Measurements from ENCODE around the gene MKS1.

Gene MKS1

GRCh38 chr17:58239987-58240386, 20.9 kb upstream of the MKS1 start:
- Histone ChIP-seq H3K4me3 (ENCODE audit: low read length) (no peak overlapping the region), H3K36me3 (ENCODE audit: insufficient read depth, low read length) (no peaks in the 10 kb centered on the region), H3K9me3 (replicated peaks; ENCODE audit: low read length) (no peaks in the 10 kb centered on the region), H3K9ac (ENCODE audit: low read depth, low read length) (no peak overlapping the region), H3K4me1 (ENCODE audit: control insufficient read depth, insufficient read depth, low read length) (no peaks in the 10 kb centered on the region), H3K4me2 (ENCODE audit: low read length) (no peak overlapping the region), H3K27me3 (ENCODE audit: control insufficient read depth, insufficient read depth, low read length) (peaks cover 88% of the 10 kb centered on the region)

GRCh38 chr17:58238147-58238634, 19.1 kb upstream of the MKS1 start, which contains the start of gene LPO:
LPO (plus strand) TSS chr17:58238584; CDS start chr17:58242980, 4,396 bp downstream.
- Histone ChIP-seq H3K9ac (ENCODE audit: low read depth, low read length) (no peak within 1 kb of the TSS), H3K4me2 (ENCODE audit: low read length) (no peak within 1 kb of the TSS), H3K36me3 (ENCODE audit: insufficient read depth, low read length) (no peaks in the 10 kb centered on the region), H3K27me3 (ENCODE audit: control insufficient read depth, insufficient read depth, low read length) (peaks cover 80% of the 10 kb centered on the region), H3K9me3 (replicated peaks; ENCODE audit: low read length) (no peaks in the 10 kb centered on the region), H3K4me3 (ENCODE audit: low read length) (no peak within 1 kb of the TSS), H3K4me1 (ENCODE audit: control insufficient read depth, insufficient read depth, low read length) (no peaks in the 10 kb centered on the region)

GRCh38 chr17:58236394-58236793, 17.3 kb upstream of the MKS1 start:
- Histone ChIP-seq H3K4me1 (ENCODE audit: control insufficient read depth, insufficient read depth, low read length) (peaks cover 5% of the 10 kb centered on the region), H3K27me3 (ENCODE audit: control insufficient read depth, insufficient read depth, low read length) (peaks cover 68% of the 10 kb centered on the region), H3K9me3 (replicated peaks; ENCODE audit: low read length) (no peaks in the 10 kb centered on the region), H3K36me3 (ENCODE audit: insufficient read depth, low read length) (no peaks in the 10 kb centered on the region), H3K4me2 (ENCODE audit: low read length) (no peak overlapping the region), H3K4me3 (ENCODE audit: low read length) (no peak overlapping the region), H3K9ac (ENCODE audit: low read depth, low read length) (no peak overlapping the region)

GRCh38 chr17:58235821-58236220, 16.8 kb upstream of the MKS1 start:
- Histone ChIP-seq H3K4me3 (ENCODE audit: low read length) (no peak overlapping the region), H3K9me3 (replicated peaks; ENCODE audit: low read length) (no peaks in the 10 kb centered on the region), H3K9ac (ENCODE audit: low read depth, low read length) (no peak overlapping the region), H3K4me1 (ENCODE audit: control insufficient read depth, insufficient read depth, low read length) (peaks cover 5% of the 10 kb centered on the region), H3K4me2 (ENCODE audit: low read length) (no peak overlapping the region), H3K36me3 (ENCODE audit: insufficient read depth, low read length) (no peaks in the 10 kb centered on the region), H3K27me3 (ENCODE audit: control insufficient read depth, insufficient read depth, low read length) (peaks cover 63% of the 10 kb centered on the region)

GRCh38 chr17:58234512-58234911, 15.5 kb upstream of the MKS1 start:
- peaks cover 54% of the 10 kb centered on the region for H3K27me3 ChIP-seq (ENCODE audit: control insufficient read depth, insufficient read depth, low read length)
- no peak overlapping the region for H3K4me3 ChIP-seq (ENCODE audit: low read length)
- H3K9ac ChIP-seq (ENCODE audit: low read depth, low read length): no peak overlapping the region

GRCh38 chr17:58233543-58233942, 14.5 kb upstream of the MKS1 start:
- Histone ChIP-seq H3K36me3 (ENCODE audit: insufficient read depth, low read length) (no peaks in the 10 kb centered on the region), H3K4me1 (ENCODE audit: control insufficient read depth, insufficient read depth, low read length) (peaks cover 5% of the 10 kb centered on the region), H3K4me2 (ENCODE audit: low read length) (no peak overlapping the region), H3K9me3 (replicated peaks; ENCODE audit: low read length) (no peaks in the 10 kb centered on the region), H3K9ac (ENCODE audit: low read depth, low read length) (no peak overlapping the region), H3K4me3 (ENCODE audit: low read length) (no peak overlapping the region), H3K27me3 (ENCODE audit: control insufficient read depth, insufficient read depth, low read length) (peaks cover 52% of the 10 kb centered on the region)

More at GRCh38 chr17:58234512-58234911, 15.5 kb upstream of the MKS1 start:
- H3K36me3 ChIP-seq (ENCODE audit: insufficient read depth, low read length): no peaks in the 10 kb centered on the region
- no peak overlapping the region for H3K4me2 ChIP-seq (ENCODE audit: low read length)
- no peaks in the 10 kb centered on the region for H3K9me3 ChIP-seq (replicated peaks; ENCODE audit: low read length)
- H3K4me1 ChIP-seq (ENCODE audit: control insufficient read depth, insufficient read depth, low read length): peaks cover 5% of the 10 kb centered on the region

GRCh38 chr17:58232707-58233156, 13.7 kb upstream of the MKS1 start:
- no peaks in the 10 kb centered on the region for H3K9me3 ChIP-seq (replicated peaks; ENCODE audit: low read length)
- peaks cover 5% of the 10 kb centered on the region for H3K4me1 ChIP-seq (ENCODE audit: control insufficient read depth, insufficient read depth, low read length)
- H3K9ac ChIP-seq (ENCODE audit: low read depth, low read length): no peak overlapping the region
- H3K36me3 ChIP-seq (ENCODE audit: insufficient read depth, low read length): no peaks in the 10 kb centered on the region
- peaks cover 55% of the 10 kb centered on the region for H3K27me3 ChIP-seq (ENCODE audit: control insufficient read depth, insufficient read depth, low read length)
- H3K4me3 ChIP-seq (ENCODE audit: low read length): no peak overlapping the region
- H3K4me2 ChIP-seq (ENCODE audit: low read length): peak overlapping the region; percentile 15

- Histone ChIP-seq H3K4me2 (ENCODE audit: low read length) (no peak overlapping the region), H3K27me3 (ENCODE audit: control insufficient read depth, insufficient read depth, low read length) (peaks cover 48% of the 10 kb centered on the region), H3K36me3 (ENCODE audit: insufficient read depth, low read length) (no peaks in the 10 kb centered on the region), H3K4me1 (ENCODE audit: control insufficient read depth, insufficient read depth, low read length) (peaks cover 5% of the 10 kb centered on the region), H3K4me3 (ENCODE audit: low read length) (no peak overlapping the region), H3K9me3 (replicated peaks; ENCODE audit: low read length) (no peaks in the 10 kb centered on the region), H3K9ac (ENCODE audit: low read depth, low read length) (no peak overlapping the region)
These were observed 12.6 kb upstream of the MKS1 start for GRCh38 chr17:58231641-58232040.

- Histone ChIP-seq H3K9ac (ENCODE audit: low read depth, low read length) (no peak overlapping the region), H3K27me3 (ENCODE audit: control insufficient read depth, insufficient read depth, low read length) (peaks cover 31% of the 10 kb centered on the region), H3K4me1 (ENCODE audit: control insufficient read depth, insufficient read depth, low read length) (peaks cover 5% of the 10 kb centered on the region), H3K9me3 (replicated peaks; ENCODE audit: low read length) (no peaks in the 10 kb centered on the region), H3K4me2 (ENCODE audit: low read length) (no peak overlapping the region), H3K36me3 (ENCODE audit: insufficient read depth, low read length) (no peaks in the 10 kb centered on the region), H3K4me3 (ENCODE audit: low read length) (no peak overlapping the region)
These were observed 10.8 kb upstream of the MKS1 start for GRCh38 chr17:58229881-58230280.

GRCh38 chr17:58229384-58229783, 10.3 kb upstream of the MKS1 start:
- Histone ChIP-seq H3K36me3 (ENCODE audit: insufficient read depth, low read length) (no peaks in the 10 kb centered on the region), H3K9me3 (replicated peaks; ENCODE audit: low read length) (no peaks in the 10 kb centered on the region), H3K4me2 (ENCODE audit: low read length) (no peak overlapping the region), H3K9ac (ENCODE audit: low read depth, low read length) (no peak overlapping the region), H3K27me3 (ENCODE audit: control insufficient read depth, insufficient read depth, low read length) (peaks cover 26% of the 10 kb centered on the region), H3K4me1 (ENCODE audit: control insufficient read depth, insufficient read depth, low read length) (peaks cover 9% of the 10 kb centered on the region), H3K4me3 (ENCODE audit: low read length) (no peak overlapping the region)

GRCh38 chr17:58228679-58229078, 9.6 kb upstream of the MKS1 start:
- peaks cover 23% of the 10 kb centered on the region for H3K27me3 ChIP-seq (ENCODE audit: control insufficient read depth, insufficient read depth, low read length)
- no peaks in the 10 kb centered on the region for H3K9me3 ChIP-seq (replicated peaks; ENCODE audit: low read length)
- H3K4me3 ChIP-seq (ENCODE audit: low read length): no peak overlapping the region
- no peak overlapping the region for H3K4me2 ChIP-seq (ENCODE audit: low read length)
- no peaks in the 10 kb centered on the region for H3K36me3 ChIP-seq (ENCODE audit: insufficient read depth, low read length)
- H3K9ac ChIP-seq (ENCODE audit: low read depth, low read length): no peak overlapping the region
- peaks cover 16% of the 10 kb centered on the region for H3K4me1 ChIP-seq (ENCODE audit: control insufficient read depth, insufficient read depth, low read length)

GRCh38 chr17:58227733-58228132, 8.7 kb upstream of the MKS1 start:
- no peak overlapping the region for H3K4me2 ChIP-seq (ENCODE audit: low read length)
- H3K9me3 ChIP-seq (replicated peaks; ENCODE audit: low read length): no peaks in the 10 kb centered on the region
- no peaks in the 10 kb centered on the region for H3K36me3 ChIP-seq (ENCODE audit: insufficient read depth, low read length)
- no peak overlapping the region for H3K9ac ChIP-seq (ENCODE audit: low read depth, low read length)
- no peak overlapping the region for H3K4me3 ChIP-seq (ENCODE audit: low read length)
- H3K27me3 ChIP-seq (ENCODE audit: control insufficient read depth, insufficient read depth, low read length): peaks cover 23% of the 10 kb centered on the region
- peaks cover 17% of the 10 kb centered on the region for H3K4me1 ChIP-seq (ENCODE audit: control insufficient read depth, insufficient read depth, low read length)
